ENCODE measurements around the gene NDRG3.

DNA sequence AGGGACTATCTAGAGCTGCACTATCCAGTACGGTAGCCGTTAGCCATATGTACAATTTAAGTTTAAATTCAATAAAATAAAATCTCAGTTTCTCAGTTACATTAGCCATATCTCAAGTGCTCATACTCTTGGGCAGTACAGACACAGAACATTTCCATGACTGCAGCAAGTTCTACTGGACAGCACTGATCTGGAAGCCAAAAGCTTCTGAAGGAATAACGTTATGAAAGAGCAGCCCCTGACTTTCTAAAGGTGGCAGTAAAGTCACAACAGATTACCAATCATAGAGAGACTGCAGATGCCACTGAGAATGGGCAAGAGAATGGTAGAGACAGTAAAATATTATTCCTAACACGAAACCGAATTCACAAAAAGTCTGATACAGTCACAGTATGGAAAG is 36.8 kb downstream of the NDRG3 start:
- TF ChIP-seq, protein P1, sequence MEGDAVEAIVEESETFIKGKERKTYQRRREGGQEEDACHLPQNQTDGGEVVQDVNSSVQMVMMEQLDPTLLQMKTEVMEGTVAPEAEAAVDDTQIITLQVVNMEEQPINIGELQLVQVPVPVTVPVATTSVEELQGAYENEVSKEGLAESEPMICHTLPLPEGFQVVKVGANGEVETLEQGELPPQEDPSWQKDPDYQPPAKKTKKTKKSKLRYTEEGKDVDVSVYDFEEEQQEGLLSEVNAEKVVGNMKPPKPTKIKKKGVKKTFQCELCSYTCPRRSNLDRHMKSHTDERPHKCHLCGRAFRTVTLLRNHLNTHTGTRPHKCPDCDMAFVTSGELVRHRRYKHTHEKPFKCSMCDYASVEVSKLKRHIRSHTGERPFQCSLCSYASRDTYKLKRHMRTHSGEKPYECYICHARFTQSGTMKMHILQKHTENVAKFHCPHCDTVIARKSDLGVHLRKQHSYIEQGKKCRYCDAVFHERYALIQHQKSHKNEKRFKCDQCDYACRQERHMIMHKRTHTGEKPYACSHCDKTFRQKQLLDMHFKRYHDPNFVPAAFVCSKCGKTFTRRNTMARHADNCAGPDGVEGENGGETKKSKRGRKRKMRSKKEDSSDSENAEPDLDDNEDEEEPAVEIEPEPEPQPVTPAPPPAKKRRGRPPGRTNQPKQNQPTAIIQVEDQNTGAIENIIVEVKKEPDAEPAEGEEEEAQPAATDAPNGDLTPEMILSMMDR (conservative IDR thresholded peaks at IDR 0.05): no peak
- no peak for TF ChIP-seq EZH2 (IDR thresholded peaks at IDR 0.05; ENCODE audit: low read depth)

Measured in PC-9 (cell line).